Upper lobe of left lung (tissue), 4 donors: ENCODE measurements around the gene MTM1.

ENCODE experiments used
- CTCF ChIP-seq, 6 experiments: fragments of 450-650 bp in 4 of 6; fragments of 200-600 bp in 2 of 6; sonication (generic) in 2 of 6; IDR thresholded peaks; one replicate each; pipeline ENCODE4 v1.5.1; 2016 to 2019; ENCODE audit warnings: antibody characterized with exemption in 6 of 6
- EP300 ChIP-seq, 4 donors: sonication (generic); formaldehyde crosslinking; IDR thresholded peaks; one replicate each; pipeline ENCODE4 v1.5.1; 2017; ENCODE audit warnings: antibody characterized with exemption in 4 of 4, control low read depth in 2 of 4
- POLR2A ChIP-seq, 4 donors: fragments of 450-650 bp; IDR thresholded peaks; one replicate each; pipeline ENCODE4 v1.5.1; 2016 to 2017; ENCODE audit warnings: antibody characterized with exemption in 4 of 4, mild to moderate bottlenecking in 2 of 4

- TF ChIP-seq POLR2A (IDR thresholded peaks at IDR 0.05) (no peak), CTCF (IDR thresholded peaks at IDR 0.05) (no peak), EP300 (IDR thresholded peaks at IDR 0.05) (no peak)
Observed at GRCh38 chrX:150625097-150625496, 56.7 kb downstream of the MTM1 start.
